Chondrocyte (in vitro differentiated cells): Measurements from ENCODE around the gene CCDC127. TPM values are rescaled to one million over a fixed set of nuclear protein-coding genes. Genes with fewer than 3 reads are reported as not detected.
A peak's percentile ranks its signal among the peaks of the same experiment; 100 is the strongest.
"Not testable (repeated sequence)": the region's sequence is repeated elsewhere in the genome, so short reads cannot be mapped to it uniquely, and the experiment has no call there.

Experiments used
- DNase-seq: peaks from one replicate; pipeline ENCODE4 v3.0.0; 2021; ENCODE audit warnings: mixed read lengths, low spot score
- H3K27ac Mint-ChIP-seq: one replicate; pipeline ENCODE4 v1.8.0; 2021; ENCODE audit warnings: mild to moderate bottlenecking, moderate library complexity, mixed read lengths; ENCODE audit not compliant: unreplicated experiment
- H3K27me3 Mint-ChIP-seq: 2 replicates; pipeline ENCODE4 v1.8.0; 2021; ENCODE audit warnings: low read depth, mixed read lengths
- H3K36me3 Mint-ChIP-seq: 2 replicates; pipeline ENCODE4 v1.8.0; 2021; ENCODE audit warnings: low read depth, mixed read lengths
- H3K4me1 Mint-ChIP-seq: 2 replicates; pipeline ENCODE4 v1.8.0; 2021; ENCODE audit warnings: low read depth, mild to moderate bottlenecking, mixed read lengths
- H3K4me3 Mint-ChIP-seq: one replicate; pipeline ENCODE4 v1.8.0; 2021; ENCODE audit warnings: mild to moderate bottlenecking, moderate library complexity, mixed read lengths; ENCODE audit not compliant: unreplicated experiment
- H3K9me3 Mint-ChIP-seq: 2 replicates; pipeline ENCODE4 v1.8.0; 2021; ENCODE audit warnings: low read depth, mixed read lengths
- total RNA-seq: library from RNA; stranded (reverse); gene quantifications from 3 replicates; pipeline ENCODE4 v1.2.1, GENCODE V29; 2021
- TF ChIP-seq, protein P1 (sequence below): fragments of 200-600 bp; sonication (generic); IDR thresholded peaks from 2 replicates; pipeline ENCODE4 v1.5.0; 2021; ENCODE audit warnings: antibody characterized with exemption, mild to moderate bottlenecking, moderate library complexity

CCDC127 gene
- total RNA-seq, 1 donor from 2014 or later = 8.0 TPM

DNA sequence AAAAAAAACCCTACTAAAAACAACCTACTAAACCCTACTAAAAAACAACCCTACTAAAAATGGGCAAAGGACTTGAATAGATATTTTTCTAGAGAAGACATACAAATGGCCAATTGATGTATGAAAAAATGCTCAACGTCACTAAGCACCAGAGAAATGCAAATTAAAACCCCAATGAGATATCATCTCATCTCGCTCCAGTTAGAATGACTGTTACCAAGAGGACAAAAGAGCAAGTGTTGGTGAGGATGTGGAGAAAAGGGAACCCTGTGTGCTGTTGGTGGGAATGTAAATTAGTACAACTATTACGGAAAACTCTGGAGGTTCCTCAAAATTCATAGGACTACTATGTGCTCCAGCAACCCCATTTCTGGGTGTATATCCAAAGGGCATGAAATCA lies 10.9 kb upstream of the CCDC127 start:
- H3K9me3 Mint-ChIP-seq = no peaks in the 10 kb centered on the region
- no peaks in the 10 kb centered on the region for H3K27me3 Mint-ChIP-seq
- no peak overlapping the region for H3K4me3 Mint-ChIP-seq
- TF ChIP-seq, protein P1, sequence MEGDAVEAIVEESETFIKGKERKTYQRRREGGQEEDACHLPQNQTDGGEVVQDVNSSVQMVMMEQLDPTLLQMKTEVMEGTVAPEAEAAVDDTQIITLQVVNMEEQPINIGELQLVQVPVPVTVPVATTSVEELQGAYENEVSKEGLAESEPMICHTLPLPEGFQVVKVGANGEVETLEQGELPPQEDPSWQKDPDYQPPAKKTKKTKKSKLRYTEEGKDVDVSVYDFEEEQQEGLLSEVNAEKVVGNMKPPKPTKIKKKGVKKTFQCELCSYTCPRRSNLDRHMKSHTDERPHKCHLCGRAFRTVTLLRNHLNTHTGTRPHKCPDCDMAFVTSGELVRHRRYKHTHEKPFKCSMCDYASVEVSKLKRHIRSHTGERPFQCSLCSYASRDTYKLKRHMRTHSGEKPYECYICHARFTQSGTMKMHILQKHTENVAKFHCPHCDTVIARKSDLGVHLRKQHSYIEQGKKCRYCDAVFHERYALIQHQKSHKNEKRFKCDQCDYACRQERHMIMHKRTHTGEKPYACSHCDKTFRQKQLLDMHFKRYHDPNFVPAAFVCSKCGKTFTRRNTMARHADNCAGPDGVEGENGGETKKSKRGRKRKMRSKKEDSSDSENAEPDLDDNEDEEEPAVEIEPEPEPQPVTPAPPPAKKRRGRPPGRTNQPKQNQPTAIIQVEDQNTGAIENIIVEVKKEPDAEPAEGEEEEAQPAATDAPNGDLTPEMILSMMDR = no peak
- no peak for DNase-seq
- peaks cover under 1% of the 10 kb centered on the region for H3K4me1 Mint-ChIP-seq
- no peak overlapping the region for H3K27ac Mint-ChIP-seq
- peaks cover 54% of the 10 kb centered on the region for H3K36me3 Mint-ChIP-seq

DNA sequence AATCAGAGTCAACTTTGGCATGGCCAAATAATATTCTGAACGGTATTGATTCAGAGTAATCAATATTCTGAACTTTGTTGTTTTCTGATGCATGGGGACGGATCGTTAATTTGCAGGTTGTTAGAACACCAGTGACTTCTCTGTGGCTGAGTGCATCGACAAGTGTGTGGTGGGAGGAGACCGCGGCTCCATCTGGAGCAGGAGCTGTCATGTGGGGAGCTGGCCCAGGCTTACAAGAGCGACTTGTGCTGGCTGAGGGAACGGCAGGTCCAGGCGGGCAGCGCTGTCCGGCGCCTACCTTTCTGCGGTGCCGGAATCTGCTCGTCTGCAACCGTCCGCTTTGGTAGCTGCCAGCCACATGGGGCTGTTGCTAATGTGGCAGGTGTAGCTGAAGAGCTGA lies 9.4 kb upstream of the CCDC127 start:
- H3K9me3 Mint-ChIP-seq, H3K27ac Mint-ChIP-seq, H3K27me3 Mint-ChIP-seq, DNase-seq, H3K4me3 Mint-ChIP-seq: not testable (repeated sequence)
- H3K36me3 Mint-ChIP-seq = peaks cover 45% of the 10 kb centered on the region
- peaks cover 14% of the 10 kb centered on the region for H3K4me1 Mint-ChIP-seq

DNA sequence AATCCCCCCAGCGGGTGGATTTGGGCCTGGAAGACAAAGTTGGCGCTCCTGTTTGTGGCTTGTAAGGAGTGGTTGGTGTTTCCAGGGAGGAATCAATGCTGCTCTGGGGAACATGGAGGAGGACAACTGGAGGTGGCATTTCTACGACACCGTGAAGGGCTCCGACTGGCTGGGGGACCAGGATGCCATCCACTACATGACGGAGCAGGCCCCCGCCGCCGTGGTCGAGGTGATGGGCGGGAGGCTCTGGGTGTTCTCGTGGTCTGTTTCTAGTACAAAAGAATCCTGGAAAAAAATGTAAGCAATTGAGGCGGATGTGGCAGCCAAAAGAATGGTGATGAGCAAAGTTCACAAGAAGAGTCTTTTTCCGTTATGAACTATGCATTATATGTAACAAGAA lies 7.4 kb upstream of the CCDC127 start:
- DNase-seq = no peak
- Mint-ChIP-seq H3K27me3 (no peaks in the 10 kb centered on the region), H3K4me3 (no peak overlapping the region), H3K36me3 (peaks cover 36% of the 10 kb centered on the region), H3K4me1 (peaks cover 32% of the 10 kb centered on the region), H3K9me3 (no peaks in the 10 kb centered on the region), H3K27ac (peak overlapping the region; percentile 27)
- TF ChIP-seq, protein P1 = no peak

DNA sequence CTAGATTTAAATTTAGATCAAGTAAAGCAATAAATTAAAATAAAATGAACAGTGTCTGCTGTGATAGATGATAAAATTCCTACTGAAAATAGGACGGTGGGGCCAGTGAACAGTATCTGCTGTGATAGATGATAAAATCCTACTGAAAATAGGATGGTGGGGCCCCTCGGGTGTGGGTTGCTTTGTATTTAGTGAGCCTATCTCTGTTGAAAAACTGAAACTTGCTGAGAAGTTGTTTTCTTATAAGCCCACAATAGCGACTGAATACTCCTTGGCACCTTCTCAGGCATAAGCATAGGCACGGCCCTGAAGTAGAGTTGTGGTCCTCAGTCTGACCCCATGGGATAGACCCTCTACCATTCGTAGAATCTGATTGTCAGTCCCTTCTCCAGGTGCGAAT lies 5.8 kb upstream of the CCDC127 start:
- DNase-seq = no peak
- H3K36me3 Mint-ChIP-seq = peaks cover 29% of the 10 kb centered on the region
- no peaks in the 10 kb centered on the region for H3K9me3 Mint-ChIP-seq
- H3K4me1 Mint-ChIP-seq = peaks cover 44% of the 10 kb centered on the region
- no peak overlapping the region for H3K4me3 Mint-ChIP-seq
- no peaks in the 10 kb centered on the region for H3K27me3 Mint-ChIP-seq
- TF ChIP-seq, protein P1 = no peak
- no peak overlapping the region for H3K27ac Mint-ChIP-seq

DNA sequence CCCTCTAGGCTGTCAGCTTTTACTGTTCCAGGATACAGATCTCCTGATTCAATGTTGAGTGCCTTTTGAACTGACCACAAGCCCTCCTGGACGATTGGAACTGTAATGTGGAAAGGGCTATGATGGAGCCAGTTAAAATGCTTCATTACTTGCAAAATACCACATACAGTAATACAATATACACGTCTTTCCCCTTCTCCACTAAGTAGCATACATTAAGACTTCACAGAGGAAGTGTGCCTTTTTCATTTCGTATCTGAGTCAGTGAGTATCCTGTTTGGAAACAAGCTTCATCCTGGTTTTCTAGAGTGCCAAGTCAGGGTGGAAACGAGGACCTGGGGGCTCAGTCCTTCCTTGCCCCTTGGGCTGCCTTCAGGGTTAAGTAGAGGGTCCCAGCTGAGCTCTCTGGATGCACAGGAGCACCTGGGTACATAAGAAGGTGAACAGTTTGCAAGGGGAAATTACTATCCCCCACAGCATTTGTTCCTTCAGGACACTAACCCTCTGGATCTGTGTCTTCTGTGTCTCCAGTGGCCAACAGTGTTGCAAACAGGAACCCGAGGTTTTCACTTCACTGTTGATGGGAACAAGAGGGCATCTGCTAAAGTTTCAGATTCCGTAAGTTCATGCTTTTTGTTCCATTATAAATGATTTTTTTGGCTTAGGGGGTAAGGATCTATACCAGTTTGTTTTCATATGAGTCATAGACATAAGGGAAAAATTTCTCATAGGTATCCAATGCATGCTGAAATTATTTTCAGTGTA lies 5.2 kb upstream of the CCDC127 start:
- Mint-ChIP-seq H3K27ac (peak overlapping the region; percentile 49), H3K4me1 (peaks cover 44% of the 10 kb centered on the region), H3K36me3 (peaks cover 26% of the 10 kb centered on the region), H3K4me3 (peak overlapping the region; percentile 40)
- H3K27me3 Mint-ChIP-seq, DNase-seq, H3K9me3 Mint-ChIP-seq: not testable (repeated sequence)

DNA sequence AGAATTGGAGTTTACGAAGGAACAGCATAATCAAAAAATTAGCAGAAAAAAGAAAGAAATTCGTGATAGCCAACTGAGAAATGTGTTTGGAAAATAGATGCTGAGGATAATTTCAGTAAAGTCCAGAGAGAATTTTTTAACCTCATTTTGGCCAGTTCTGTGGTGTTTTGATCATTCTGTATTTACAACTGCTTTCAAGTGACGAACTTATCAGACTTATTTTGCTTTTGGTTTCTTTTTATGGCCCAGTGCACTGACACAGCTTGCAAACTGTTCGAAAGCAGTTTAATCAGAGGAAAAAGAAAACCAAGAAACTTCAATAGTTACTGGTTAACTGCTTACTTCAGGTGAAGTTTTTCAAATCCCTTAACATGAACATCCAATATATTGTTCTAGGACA lies 2.0 kb upstream of the CCDC127 start:
- TF ChIP-seq, protein P1 = no peak
- H3K27ac Mint-ChIP-seq = peak overlapping the region; percentile 86
- peaks cover 60% of the 10 kb centered on the region for H3K4me1 Mint-ChIP-seq

More for the DNA sequence above, 2.0 kb upstream of the CCDC127 start:
- no peak for DNase-seq
- Mint-ChIP-seq H3K27me3 (no peaks in the 10 kb centered on the region), H3K9me3 (no peaks in the 10 kb centered on the region), H3K4me3 (peak overlapping the region; percentile 86), H3K36me3 (peaks cover 5% of the 10 kb centered on the region)
